Measurements from ENCODE around the gene CCNJL.

CCNJL gene

GRCh38 chr5:160359242-160359641, 46.9 kb upstream of the CCNJL start:
- DNase-seq (ENCODE audit: extremely low spot score), result no peak
- ChIA-PET POLR2A (no interaction called here), CTCF (interaction anchor here (1.7 kb wide), 1 partner anchor 14 kb away, joined by 8 read pairs; no protein-coding TSS in a partner anchor)
- TF ChIP-seq SUZ12 (IDR thresholded peaks at IDR 0.05) (no peak), NFRKB (IDR thresholded peaks at IDR 0.05) (no peak), CTBP1 (IDR thresholded peaks at IDR 0.05; ENCODE audit: borderline replicate concordance) (no peak), PKNOX1 (IDR thresholded peaks at IDR 0.05) (no peak), BHLHE40 (IDR thresholded peaks at IDR 0.05; ENCODE audit: borderline replicate concordance) (no peak), ELF4 (IDR thresholded peaks at IDR 0.05) (no peak), FOXA1 (IDR thresholded peaks at IDR 0.05) (no peak), FOXK2 (IDR thresholded peaks at IDR 0.05) (no peak), TARDBP (IDR thresholded peaks at IDR 0.05) (no peak), LEF1 (IDR thresholded peaks at IDR 0.05; ENCODE audit: borderline replicate concordance) (no peak), ZNF384 (IDR thresholded peaks at IDR 0.05) (no peak), L3MBTL2 (conservative IDR thresholded peaks at IDR 0.05) (no peak), HDGF (IDR thresholded peaks at IDR 0.05; ENCODE audit: borderline replicate concordance) (no peak), ARNT (IDR thresholded peaks at IDR 0.05) (no peak), FOXM1 (IDR thresholded peaks at IDR 0.05; ENCODE audit: borderline replicate concordance) (no peak), SP1 (IDR thresholded peaks at IDR 0.05) (no peak)

GRCh38 chr5:160357861-160358411, 45.6 kb upstream of the CCNJL start:
- ChIA-PET CTCF (no interaction called here), POLR2A (no interaction called here)
- no peak for TF ChIP-seq ARNT (IDR thresholded peaks at IDR 0.05)
- no peak for DNase-seq (ENCODE audit: extremely low spot score)

GRCh38 chr5:160357394-160357793, 45.0 kb upstream of the CCNJL start:
- ChIA-PET POLR2A (no interaction called here), CTCF (interaction anchor here (0.6 to 0.7 kb wide), 2 partner anchors 12 to 1576 kb away, joined by 3 to 4 read pairs; no protein-coding TSS in a partner anchor)
- DNase-seq (ENCODE audit: extremely low spot score), result no peak
- TF ChIP-seq SP1 (IDR thresholded peaks at IDR 0.05) (no peak), L3MBTL2 (conservative IDR thresholded peaks at IDR 0.05) (no peak), TARDBP (IDR thresholded peaks at IDR 0.05) (no peak), BHLHE40 (IDR thresholded peaks at IDR 0.05; ENCODE audit: borderline replicate concordance) (no peak), ARNT (IDR thresholded peaks at IDR 0.05) (no peak), CTBP1 (IDR thresholded peaks at IDR 0.05; ENCODE audit: borderline replicate concordance) (no peak), FOXA1 (IDR thresholded peaks at IDR 0.05) (no peak), FOXM1 (IDR thresholded peaks at IDR 0.05; ENCODE audit: borderline replicate concordance) (no peak), ZNF384 (IDR thresholded peaks at IDR 0.05) (no peak), HDGF (IDR thresholded peaks at IDR 0.05; ENCODE audit: borderline replicate concordance) (no peak), LEF1 (IDR thresholded peaks at IDR 0.05; ENCODE audit: borderline replicate concordance) (no peak)

DNA sequence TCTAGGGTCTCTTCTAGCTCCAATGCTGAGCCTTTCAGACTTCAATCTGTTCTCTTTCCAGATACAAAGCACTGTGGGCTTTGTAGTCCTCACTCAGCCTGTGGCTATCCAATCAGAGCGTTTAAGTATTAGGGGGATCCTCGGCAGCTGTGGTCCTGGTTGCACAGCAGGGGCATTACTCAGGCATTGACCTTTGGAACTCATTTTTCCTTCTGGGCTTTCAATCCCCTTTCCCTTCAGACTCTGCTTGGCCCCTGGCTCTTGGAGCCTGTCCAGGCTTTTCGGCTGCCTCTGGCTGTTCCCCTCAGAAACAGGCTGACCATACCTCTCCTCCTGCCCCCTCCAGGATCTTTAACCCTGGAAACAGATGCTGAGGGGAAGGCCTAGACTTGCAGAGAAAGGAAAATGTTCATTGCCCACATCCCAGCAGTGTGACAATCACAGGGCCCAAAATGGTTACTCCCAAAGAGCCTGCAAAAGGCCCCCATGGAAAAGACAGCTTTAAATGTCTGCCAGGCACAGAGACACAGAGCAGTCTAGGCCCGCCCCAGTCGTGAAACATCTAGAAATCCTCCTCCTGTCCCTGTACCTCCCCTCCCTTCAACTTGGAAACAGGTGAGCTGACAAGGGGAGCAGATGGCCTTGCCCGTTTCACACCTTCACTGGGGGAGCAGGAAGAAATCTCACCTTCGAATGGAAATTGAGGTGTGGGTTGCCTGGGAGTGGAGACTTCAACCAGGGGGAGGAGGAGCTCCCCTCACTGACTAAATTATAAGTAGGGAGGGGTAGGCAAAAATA, 44.4 kb upstream of the CCNJL start:
- no peak for DNase-seq (ENCODE audit: extremely low spot score)
- ChIA-PET POLR2A (no interaction called here), CTCF (interaction anchor here (0.6 to 0.7 kb wide), 2 partner anchors 12 to 1576 kb away, joined by 3 to 4 read pairs; no protein-coding TSS in a partner anchor)
- TF ChIP-seq BHLHE40 (IDR thresholded peaks at IDR 0.05; ENCODE audit: borderline replicate concordance) (no peak), ARNT (IDR thresholded peaks at IDR 0.05) (no peak), SUZ12 (IDR thresholded peaks at IDR 0.05) (no peak), SP1 (IDR thresholded peaks at IDR 0.05) (no peak), HDGF (IDR thresholded peaks at IDR 0.05; ENCODE audit: borderline replicate concordance) (no peak), NFRKB (IDR thresholded peaks at IDR 0.05) (no peak), FOXA1 (IDR thresholded peaks at IDR 0.05) (no peak), CTBP1 (IDR thresholded peaks at IDR 0.05; ENCODE audit: borderline replicate concordance) (no peak), LEF1 (IDR thresholded peaks at IDR 0.05; ENCODE audit: borderline replicate concordance) (no peak), FOXM1 (IDR thresholded peaks at IDR 0.05; ENCODE audit: borderline replicate concordance) (no peak), FOXK2 (IDR thresholded peaks at IDR 0.05) (no peak), ELF4 (IDR thresholded peaks at IDR 0.05) (no peak), ZNF384 (IDR thresholded peaks at IDR 0.05) (no peak), PKNOX1 (IDR thresholded peaks at IDR 0.05) (no peak), L3MBTL2 (conservative IDR thresholded peaks at IDR 0.05) (no peak), TARDBP (IDR thresholded peaks at IDR 0.05) (no peak)

- TF ChIP-seq FOXM1 (IDR thresholded peaks at IDR 0.05; ENCODE audit: borderline replicate concordance), result no peak
- no peak for TF ChIP-seq TARDBP (IDR thresholded peaks at IDR 0.05)
- no peak for TF ChIP-seq SP1 (IDR thresholded peaks at IDR 0.05)
- DNase-seq (ENCODE audit: extremely low spot score), result no peak
- ChIA-PET POLR2A (no interaction called here), CTCF (no interaction called here)
These were observed 42.3 kb upstream of the CCNJL start for GRCh38 chr5:160354666-160355065.

- no peak for DNase-seq (ENCODE audit: extremely low spot score)
- ChIA-PET CTCF (no interaction called here), POLR2A (no interaction called here)
- TF ChIP-seq FOXK2 (IDR thresholded peaks at IDR 0.05) (no peak), PKNOX1 (IDR thresholded peaks at IDR 0.05) (peak; percentile 93)
These were observed 41.0 kb upstream of the CCNJL start for GRCh38 chr5:160353379-160353778.

Data from HEK293T (cell line).